ENCODE data around the gene PWWP2B.
A peak's percentile ranks its signal among the peaks of the same experiment; 100 is the strongest.

Gene PWWP2B

GRCh38 chr10:132460691-132461090 lies 63.7 kb downstream of the PWWP2B start:
- no peak for DNase-seq

GRCh38 chr10:132461103-132461682 lies 64.2 kb downstream of the PWWP2B start:
- DNase-seq = no peak

- DNase-seq = no peak
These were observed 64.8 kb downstream of the PWWP2B start for GRCh38 chr10:132461683-132462231.

GRCh38 chr10:132462463-132463332 lies 65.7 kb downstream of the PWWP2B start:
- DNase-seq = no peak

- DNase-seq = peak; percentile 8 to 51
These were observed 66.6 kb downstream of the PWWP2B start for GRCh38 chr10:132463333-132464255.

GRCh38 chr10:132464256-132465192 lies 67.5 kb downstream of the PWWP2B start:
- no peak for DNase-seq

- DNase-seq = no peak
These were observed 68.3 kb downstream of the PWWP2B start for GRCh38 chr10:132465193-132465888.

- DNase-seq = no peak
These were observed 69.0 kb downstream of the PWWP2B start for GRCh38 chr10:132465889-132466519.

- no peak for DNase-seq
These were observed 69.8 kb downstream of the PWWP2B start for GRCh38 chr10:132466520-132467463.

All from inflammatory macrophage (primary cell).